HG02610 (cell line): ENCODE results near the gene LIPN.

ENCODE experiments used
- ATAC-seq: cut with Tn5 transposase; IDR thresholded peaks from one replicate; pipeline ENCODE4 v1.9.1; 2021; ENCODE audit warnings: mild to moderate bottlenecking, moderate library complexity; ENCODE audit not compliant: unreplicated experiment

LIPN gene

DNA sequence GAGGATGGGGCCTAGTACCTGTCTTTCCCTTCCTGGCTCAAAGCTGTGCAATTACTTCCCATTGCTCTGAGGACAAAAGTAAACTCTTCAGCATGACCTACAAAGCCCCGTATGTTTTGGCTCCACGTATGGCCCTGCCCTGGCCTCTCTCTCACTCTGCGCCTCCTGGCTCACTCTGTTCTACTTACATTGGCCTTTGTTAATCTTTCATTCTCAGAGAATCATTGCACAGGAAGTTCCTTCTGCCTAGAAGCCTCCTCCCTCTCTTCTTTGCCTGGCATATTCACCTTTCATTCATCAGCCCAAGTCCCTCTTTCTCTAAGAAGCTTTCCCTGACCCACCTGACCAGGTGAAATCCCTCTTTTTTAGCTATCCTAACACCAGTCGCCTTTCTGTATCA is 66.6 kb downstream of the LIPN start:
- ATAC-seq, result no peak

DNA sequence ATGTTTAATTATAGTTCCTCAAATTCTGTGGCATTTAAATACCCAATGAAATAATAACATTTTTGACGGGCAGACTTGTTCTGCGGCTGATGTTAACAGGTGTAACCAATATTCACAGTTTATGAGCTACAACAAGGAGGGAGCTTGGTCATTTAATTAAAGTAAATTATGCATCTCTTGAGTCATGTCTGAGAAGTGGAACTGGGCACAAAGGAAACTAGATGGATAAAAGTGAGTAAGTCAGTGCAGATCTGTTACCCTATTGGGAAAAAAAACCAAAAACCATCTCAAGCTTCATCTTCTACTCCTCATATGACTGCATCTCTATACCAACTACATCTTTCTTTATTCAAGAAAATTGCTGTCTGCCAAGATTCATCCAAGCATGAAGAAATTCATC is 67.9 kb downstream of the LIPN start:
- no peak for ATAC-seq

DNA sequence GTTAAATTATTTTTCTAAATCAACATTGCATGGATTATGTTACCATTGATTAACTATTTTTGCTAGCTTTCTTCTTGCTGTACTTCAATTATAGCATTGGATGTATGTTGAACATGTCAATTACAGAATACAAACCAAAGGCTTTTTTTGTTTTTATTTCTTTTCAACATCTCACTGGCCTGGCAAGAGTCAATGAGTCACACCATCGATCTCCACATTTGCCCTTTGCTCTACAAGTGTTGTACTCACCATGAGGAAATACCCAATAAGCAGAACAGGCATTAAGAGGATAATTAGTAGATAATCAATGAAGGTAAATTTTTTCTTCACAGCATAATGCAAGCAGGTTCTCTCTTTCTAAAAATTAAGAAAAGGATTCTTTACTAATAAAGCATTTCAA is 68.5 kb downstream of the LIPN start:
- no peak for ATAC-seq
